Ishikawa (cell line): ENCODE measurements around the gene KIF6.

Experiments
- CREB1 ChIP-seq: IDR thresholded peaks from 2 replicates; pipeline ENCODE4 v1.6.1; 2012; ENCODE audit warnings: low read depth
- EP300 ChIP-seq: IDR thresholded peaks from 2 replicates; pipeline ENCODE4 v1.6.1; 2012; ENCODE audit warnings: borderline replicate concordance
- FOXM1 ChIP-seq: IDR thresholded peaks from 2 replicates; pipeline ENCODE4 v1.6.1; 2012; ENCODE audit warnings: low read depth, borderline replicate concordance
- TAF1 ChIP-seq: IDR thresholded peaks from 2 replicates; pipeline ENCODE4 v1.6.1; 2012; ENCODE audit warnings: low read depth, mild to moderate bottlenecking

GRCh38 chr6:39441301-39441700 is 283.9 kb downstream of the KIF6 start:
- TF ChIP-seq CREB1 (no peak), TAF1 (no peak), EP300 (no peak), FOXM1 (no peak)
